GM12891 (cell line): Measurements from ENCODE around the gene GAREM1.

ENCODE experiments used
- PAX5 ChIP-seq: IDR thresholded peaks from 2 replicates; pipeline ENCODE4 v1.6.1; 2011; ENCODE audit warnings: low read length, moderate library complexity, mild to moderate bottlenecking; ENCODE audit not compliant: insufficient read depth, severe bottlenecking
- POLR2A ChIP-seq: IDR thresholded peaks from 2 replicates; pipeline ENCODE4 v1.6.1; 2011; ENCODE audit warnings: low read depth, low read length, control low read depth
- POLR2AphosphoS5 ChIP-seq: IDR thresholded peaks from 2 replicates; pipeline ENCODE4 v1.6.1; 2011; ENCODE audit warnings: low read depth, low read length, control low read depth
- POU2F2 ChIP-seq: IDR thresholded peaks from 2 replicates; pipeline ENCODE4 v1.6.1; 2011; ENCODE audit warnings: low read depth, mild to moderate bottlenecking, control low read depth, low read length, moderate library complexity
- SPI1 ChIP-seq: IDR thresholded peaks from 2 replicates; pipeline ENCODE4 v1.6.1; 2011; ENCODE audit warnings: low read depth, low read length, control low read depth
- TAF1 ChIP-seq: IDR thresholded peaks from 2 replicates; pipeline ENCODE4 v1.6.1; 2011; ENCODE audit warnings: low read depth, low read length, control low read depth

DNA sequence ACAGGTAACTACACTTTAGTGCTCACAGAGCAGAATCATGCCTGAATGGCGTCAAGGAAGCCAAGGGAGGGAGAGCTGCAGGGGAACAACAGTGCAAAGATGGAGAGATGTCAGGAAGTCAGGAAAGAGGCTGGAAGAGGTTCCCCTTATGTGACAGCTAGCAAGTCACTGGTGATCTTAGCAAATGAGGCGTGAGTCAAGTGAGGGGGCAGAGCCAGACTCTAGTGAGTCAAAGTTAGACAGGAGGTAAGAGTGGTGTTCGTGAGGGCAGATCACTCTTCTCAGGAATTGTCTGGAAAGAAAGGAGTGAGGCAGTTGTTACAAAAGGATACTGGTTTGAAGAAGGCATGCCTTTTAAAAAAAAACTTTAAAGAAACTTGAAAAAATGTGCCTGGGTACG is 193.8 kb downstream of the GAREM1 start:
- TF ChIP-seq POLR2AphosphoS5 (no peak), POLR2A (no peak), TAF1 (no peak), PAX5 (no peak), POU2F2 (no peak), SPI1 (no peak)
